ENCODE data around the gene LCN6. TPM values are rescaled to one million over a fixed set of nuclear protein-coding genes. Genes with fewer than 3 reads are reported as not detected.
"Not testable (repeated sequence)": the region's sequence is repeated elsewhere in the genome, so short reads cannot be mapped to it uniquely, and the experiment has no call there.

The LCN6 gene
- total RNA-seq, 1 donor from 2014 or later = not detected

DNA sequence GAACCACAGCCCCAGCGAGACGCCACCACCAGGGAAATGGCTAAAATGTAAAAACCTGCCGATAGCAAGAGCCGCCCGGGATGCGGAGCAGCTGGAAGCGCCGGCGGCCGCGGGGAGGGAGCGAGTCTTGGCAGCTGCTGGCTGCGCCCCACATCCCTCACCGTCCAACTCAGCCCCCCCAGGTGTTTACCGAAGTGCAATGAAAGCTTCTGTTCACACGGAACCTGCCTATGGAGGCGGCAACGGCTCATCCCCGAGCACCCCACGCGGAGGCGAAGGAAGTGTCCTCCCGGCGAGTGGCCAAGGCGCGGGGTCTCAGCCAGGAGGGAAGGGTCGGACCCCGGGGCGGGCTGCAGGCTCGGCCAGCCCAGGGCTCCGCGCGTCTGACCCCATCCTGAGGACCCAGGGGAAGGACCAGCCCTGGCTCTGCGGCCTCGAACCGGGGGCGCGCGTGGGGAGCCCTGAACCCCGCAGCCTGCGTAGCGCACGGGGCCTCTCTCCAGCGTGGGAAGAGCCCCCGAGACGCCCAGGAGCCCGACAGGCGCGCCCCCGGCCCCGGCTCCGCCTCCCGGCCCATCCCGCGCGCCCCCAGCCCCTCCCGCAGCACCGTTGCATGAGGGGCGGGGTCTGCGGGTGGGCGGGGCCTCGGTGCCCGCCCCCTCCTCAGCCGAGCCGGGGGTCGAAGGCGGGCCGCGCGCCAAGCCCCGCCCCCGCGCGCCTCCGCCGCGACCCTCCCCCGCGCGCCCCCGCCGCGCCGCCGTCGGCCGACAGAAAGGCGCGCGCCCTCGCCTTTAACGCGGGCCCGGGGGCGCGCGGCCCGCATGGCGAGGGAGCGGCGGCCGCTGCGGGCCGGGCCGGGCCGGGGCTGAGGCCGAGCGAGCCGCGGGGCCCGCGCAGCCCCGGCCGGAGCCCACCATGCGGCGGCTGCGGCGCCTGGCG is 36.3 kb downstream of the LCN6 start, which contains the start of gene DIPK1B:
DIPK1B (plus strand) TSS at position 822 of the 939 bp plus-strand sequence; CDS start at position 916, 94 bp downstream.
- no peak for DNase-seq (ENCODE audit: low read depth, low spot score)

DNA sequence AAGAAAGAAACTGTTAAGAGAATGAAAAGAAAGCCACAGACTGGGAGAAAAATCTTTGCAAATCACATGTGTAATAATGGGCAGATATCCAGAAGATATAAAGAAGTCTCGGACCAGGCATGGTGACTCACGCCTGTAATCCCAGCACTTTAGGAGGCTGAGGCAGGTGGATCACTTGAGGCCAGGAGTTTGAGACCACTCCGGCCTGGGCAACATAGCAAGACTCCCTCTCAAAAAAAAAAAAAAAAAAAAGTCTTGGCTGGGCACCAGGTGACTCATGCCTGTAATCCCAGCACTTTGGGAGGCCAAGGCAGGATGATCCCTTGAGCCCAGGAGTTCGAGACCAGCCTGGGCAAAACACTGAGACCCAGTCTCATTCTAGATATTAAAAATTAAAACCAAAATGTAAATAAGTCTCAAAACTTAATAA is 37.1 kb downstream of the LCN6 start:
- not testable (repeated sequence) for DNase-seq (ENCODE audit: low read depth, low spot score)

DNA sequence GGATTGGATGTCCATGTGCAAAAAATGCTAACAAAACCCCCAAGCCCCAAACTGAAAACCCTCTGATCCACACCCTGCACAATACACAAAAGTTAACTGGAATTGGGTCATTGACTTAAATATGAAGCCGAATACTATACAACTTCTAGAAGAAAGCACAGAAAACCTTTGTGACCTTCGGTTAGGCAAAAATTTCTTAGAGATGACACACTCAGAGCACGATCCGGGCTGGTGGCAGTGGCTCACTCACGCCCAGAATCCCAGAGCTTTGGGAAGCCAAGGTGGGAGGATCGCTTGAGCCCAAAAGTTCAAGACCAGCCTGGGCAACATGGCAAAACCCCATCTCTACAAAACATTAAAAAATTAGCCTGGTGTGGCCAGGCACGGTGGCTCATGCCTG is 37.8 kb downstream of the LCN6 start:
- DNase-seq (ENCODE audit: low read depth, low spot score) = no peak

DNA sequence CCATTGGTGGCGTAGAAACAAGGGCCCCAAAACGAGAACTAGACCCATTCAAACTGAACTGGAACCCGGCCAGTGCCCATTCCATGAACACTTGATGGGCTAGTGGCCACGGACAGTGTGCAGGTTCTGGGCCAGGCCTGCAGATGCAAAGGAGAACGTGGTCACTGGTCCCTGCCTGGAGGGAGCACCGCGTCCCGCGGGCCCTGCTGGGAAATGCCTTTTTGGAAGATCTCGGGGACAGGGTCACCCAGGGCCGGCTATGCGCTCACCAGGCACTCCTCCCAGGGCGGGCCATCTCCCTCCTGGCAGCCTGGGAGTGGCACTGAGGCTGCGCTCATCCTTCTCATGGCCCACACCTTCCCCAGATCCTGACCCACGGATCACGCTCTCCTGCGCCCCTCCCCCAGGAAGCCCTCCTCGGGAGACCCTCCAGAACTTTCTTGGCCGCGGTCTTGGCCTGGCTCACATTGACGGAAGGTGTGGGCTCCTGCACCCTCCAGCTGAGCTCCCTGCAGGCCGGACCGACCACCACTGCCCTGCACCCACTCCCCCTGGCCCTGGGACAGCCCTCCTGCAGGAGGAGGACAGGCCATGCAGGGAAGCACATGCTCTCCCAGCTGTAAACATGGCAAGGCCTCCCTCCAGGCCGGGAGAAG is 38.7 kb downstream of the LCN6 start:
- DNase-seq (ENCODE audit: low read depth, low spot score) = no peak

DNA sequence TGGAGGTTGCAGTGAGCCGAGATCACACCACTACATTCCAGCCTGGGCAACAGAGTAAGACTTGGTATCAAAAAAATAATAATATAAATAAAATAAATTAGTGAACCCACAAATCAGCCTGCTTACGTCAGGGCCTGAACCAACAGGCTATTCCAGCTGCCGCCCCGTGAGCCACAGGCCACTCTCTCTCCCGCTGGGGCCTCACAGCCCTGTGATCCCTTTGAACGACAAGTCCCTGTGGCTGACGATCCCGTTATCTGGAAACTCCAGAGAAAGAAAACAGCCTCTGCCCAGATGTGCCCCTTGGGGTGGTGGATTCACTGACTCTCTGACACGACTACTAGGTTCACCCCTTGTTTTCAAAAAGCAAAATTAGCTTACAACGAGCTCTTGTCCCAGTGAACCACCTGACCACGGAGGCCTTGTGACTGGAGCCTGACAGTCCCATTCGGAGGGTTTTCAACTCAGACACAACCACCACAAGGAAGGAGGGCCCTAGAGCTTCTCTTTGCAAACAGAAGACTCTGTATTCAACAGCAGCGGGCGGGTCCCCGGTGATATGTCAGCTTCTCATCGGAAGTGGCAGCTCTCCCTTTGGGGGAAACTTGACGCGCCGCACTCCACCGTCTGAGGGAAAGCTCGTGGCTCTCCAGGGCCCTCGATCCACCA is 40.3 kb downstream of the LCN6 start:
- no peak for DNase-seq (ENCODE audit: low read depth, low spot score)

DNA sequence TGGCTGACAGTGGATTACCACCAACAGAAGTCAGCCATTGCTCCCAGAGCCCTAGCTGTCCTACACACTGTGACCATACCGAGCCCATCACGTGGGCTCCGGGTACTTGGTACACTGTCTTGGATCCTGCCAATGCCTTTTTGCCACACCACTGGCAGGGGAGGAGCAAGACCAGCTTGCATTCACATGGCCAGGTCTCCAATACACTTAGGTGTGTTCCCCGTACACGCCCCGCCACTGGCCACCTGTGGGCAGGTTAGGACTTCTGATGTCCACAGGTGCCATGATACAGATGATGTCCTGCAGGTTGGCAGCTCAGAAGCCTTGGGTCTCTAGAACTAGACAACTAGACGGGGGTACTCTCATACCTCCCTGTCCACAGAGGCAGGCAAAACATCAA is 41.3 kb downstream of the LCN6 start:
- DNase-seq (ENCODE audit: low read depth, low spot score) = no peak

DNA sequence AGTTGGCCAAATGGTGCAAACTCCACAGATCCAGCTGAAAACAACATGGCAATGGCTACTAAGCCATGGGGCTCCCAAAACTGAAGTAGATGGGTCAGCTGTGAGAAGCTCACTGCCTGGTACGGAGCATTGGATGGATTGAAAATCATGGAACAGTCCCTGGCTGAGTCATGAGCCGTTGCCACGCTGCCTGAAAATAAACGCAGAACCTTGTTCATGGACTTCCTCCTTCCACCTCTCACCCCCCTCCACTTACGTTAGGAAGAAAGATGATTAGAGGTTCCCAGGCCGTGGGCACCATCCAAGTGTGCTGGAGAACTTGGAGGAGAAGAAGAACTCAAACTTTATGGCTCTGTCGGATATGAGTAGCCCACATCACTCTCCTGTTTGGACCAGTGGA is 42.8 kb downstream of the LCN6 start:
- DNase-seq (ENCODE audit: low read depth, low spot score) = no peak

DNA sequence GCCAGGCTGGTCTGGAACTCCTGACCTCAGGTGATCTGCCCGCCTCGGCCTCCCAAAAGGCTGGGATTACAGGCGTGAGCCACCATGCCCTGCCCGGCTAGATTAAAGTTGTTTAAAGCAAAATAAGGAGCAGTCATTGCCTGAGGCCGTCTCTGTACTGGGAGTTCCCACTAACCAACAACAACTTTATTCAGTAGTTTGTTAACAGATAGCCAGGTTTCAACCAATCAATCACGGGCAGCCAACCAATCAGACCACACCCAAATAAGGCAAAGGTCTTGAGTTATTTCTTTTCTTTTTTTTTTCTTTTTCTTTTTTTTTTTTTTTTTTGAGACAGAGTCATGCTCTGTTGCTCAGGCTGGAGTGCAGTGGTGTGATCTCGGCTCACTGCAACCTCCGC is 43.6 kb downstream of the LCN6 start:
- DNase-seq (ENCODE audit: low read depth, low spot score) = not testable (repeated sequence)

DNA sequence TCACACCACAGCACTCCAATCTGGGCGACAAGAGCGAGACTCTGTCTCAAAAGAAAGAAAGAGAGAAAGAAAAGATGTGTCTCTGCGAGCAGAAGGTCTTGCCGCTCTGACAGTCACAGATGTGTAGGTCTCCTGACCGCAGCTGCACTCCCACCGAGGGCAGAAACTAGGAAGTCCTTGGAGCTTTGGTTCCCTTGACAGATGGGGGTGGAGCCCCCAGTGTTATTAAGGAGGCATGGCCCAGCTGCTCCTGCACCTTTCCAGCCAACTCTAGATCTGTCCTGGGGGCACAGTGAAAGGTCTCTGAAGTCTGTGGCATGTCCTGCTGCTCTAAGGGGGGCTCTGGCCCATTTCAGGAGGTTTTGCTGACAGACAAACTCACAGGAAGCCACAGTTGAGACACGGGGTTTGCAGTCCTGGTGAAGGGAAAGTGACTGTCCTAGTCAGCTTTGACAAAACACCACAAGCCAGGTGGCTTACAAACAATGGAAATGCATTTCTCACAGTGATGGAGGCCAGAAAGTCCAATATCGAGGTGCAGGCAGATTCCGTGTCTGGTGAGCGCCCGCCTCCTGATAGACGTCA is 45.0 kb downstream of the LCN6 start:
- no peak for DNase-seq (ENCODE audit: low read depth, low spot score)

DNA sequence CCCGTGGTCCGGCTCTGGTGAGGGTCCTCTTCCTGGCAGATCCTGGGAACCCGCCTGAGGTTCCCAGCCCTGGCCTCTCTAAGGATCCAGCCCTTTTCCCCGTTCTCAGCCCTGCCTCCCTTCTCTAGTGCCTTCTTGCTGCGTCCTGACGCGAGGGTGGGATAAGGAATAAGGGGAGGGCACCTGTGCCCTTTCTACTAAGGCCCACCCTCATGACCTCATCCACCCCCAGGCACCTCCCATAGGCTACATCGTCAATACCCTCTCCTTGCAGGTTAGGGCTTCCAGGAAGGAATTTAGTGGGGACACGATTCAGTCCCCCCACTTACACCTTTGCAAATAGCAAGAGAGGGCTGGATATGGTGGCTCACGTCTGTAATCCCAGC is 46.7 kb downstream of the LCN6 start:
- DNase-seq (ENCODE audit: low read depth, low spot score) = no peak

DNA sequence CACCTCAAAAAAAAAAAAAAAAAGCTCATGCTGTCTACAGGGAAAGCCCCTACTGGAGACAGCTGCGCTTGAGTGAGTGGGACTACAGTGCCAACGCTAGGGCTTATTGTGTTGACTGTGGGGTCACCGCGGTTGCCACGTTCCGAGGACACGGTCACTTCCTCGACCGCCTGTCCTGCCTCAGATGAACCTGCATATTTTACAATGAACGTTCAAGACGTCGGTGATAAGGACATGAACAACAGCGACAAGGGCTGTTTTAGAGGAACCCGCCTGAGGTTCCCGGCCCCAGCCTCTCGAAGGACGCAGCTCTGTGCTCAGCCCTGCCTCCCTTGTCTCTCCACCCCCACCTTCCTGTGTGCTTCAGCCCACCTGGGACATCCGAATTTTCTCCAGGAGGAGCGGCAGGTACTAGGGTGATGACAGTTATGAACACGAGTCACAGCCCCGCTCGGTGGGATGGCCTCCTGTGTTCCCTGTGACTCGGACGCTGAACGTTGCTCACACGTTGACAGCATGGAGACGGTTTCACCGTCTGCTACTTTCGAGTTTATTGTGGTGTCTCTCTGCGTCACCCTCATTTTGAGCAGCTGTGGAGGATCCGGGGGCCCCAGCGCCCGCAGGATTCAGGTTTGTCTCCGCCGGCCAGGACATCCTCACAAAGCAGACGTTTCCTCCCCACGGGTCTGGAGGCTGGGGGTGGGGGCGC is 47.2 kb downstream of the LCN6 start:
- DNase-seq (ENCODE audit: low read depth, low spot score) = no peak

DNA sequence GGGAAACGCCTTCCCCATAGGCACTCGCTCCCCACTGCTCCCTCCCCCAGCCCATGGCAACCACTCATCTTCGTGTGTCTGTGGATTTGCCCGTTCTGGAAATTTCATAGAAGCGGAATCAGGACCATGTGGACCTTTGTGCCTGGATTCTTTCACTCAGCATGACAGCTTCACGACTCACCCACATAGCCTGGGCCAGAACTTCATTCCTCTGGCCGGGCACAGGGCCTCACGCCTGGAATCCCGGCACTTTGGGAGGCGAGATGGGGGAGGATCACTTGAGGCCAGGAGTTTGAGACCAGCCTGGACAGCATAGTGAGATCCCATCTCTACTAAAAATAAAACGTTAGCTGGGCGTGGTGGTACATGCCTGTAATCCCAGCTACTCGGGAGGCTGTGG is 48.0 kb downstream of the LCN6 start:
- DNase-seq (ENCODE audit: low read depth, low spot score) = no peak

DNA sequence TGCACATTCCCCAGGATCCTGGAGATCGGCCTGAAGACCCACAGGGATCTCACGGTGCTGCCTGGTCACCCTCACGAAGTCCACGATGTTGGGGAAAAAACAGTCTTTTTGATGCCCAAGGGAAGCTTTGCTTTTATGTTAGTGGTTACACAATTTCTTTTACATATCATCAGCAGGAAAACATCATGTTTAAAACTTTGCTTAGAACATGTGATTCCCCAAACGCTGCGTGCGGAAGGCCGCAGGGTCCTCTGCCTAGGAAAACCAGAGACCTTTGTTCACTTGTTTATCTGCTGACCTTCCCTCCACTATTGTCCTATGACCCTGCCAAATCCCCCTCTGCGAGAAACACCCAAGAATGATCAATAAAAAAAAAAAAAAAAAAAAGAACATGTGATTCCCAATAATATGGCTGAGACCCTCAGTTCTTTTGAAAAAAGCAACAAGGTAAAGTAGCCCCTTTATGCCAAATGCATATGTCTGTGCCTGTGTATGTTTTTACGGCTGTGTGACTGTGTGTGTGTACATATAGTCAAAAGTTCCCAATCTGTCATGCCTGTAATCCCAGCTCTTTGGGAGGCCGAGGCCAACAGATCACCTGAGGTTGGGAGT is 49.6 kb downstream of the LCN6 start:
- no peak for DNase-seq (ENCODE audit: low read depth, low spot score)

DNA sequence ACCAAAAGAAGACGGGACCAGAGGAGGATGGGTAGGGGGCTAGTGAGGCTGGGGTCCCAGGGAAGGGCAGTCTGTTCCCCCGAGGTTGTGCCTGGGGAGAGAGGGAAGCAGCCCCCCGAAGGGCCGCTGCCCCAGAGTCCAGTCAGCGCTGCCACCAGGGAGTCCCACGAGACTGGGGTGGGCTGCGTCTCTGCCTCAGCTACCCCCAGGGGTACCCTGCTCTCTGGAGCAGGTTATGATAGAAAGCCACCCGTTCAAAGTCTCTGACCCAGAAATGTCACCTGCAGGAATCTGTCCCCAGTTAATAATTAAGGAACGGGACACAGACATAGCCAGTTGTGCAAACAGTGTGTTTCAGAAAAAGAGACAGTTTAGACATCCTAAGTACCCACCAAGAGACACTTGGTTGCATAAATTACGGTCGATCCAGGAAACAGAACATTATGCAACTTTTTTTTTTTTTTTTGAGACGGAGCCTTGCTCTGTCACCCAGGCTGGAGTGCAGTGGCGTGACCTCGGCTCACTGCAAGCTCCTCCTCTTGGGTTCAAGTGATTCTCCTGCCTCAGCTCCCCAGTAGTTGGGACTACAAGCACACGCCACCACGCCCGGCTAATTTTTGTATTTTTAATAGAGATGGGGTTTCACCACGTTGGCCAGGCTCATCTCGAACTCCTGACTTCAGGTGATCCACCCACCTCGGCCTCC is 50.4 kb downstream of the LCN6 start:
- DNase-seq (ENCODE audit: low read depth, low spot score) = no peak

DNA sequence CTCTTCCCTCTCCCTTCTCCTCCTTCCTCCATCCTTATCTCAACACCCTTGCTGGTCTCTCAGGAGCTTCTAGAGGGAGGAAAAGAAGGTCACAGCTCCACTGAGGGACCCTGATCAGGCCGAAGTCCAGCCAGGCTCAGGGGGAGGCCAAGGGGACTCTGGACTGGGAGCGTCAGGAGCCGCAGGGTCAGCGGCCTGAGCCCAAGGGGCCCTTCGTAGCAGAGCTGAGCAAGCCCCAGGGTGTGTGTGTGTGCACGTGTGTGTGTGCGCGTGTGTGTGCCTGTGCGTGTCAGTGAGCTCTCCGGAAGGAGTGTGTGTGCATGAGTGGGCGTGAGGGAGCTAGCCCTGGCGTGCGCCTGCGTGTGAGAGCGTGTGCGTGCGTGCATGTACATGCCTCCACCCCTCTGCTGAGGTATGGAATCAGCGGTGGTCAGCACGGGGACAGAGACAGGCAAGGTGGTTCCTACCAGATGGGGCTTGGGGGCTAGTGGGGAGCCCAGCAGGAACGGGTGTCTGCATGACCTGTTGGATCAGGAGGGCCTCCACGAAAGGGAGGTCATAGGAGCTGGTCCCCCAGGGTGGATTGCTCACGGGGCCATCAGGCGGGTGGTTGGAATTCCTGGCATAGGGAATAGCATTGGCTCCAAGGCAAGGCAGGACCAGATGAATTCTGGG is 51.0 kb downstream of the LCN6 start:
- no peak for DNase-seq (ENCODE audit: low read depth, low spot score)

DNA sequence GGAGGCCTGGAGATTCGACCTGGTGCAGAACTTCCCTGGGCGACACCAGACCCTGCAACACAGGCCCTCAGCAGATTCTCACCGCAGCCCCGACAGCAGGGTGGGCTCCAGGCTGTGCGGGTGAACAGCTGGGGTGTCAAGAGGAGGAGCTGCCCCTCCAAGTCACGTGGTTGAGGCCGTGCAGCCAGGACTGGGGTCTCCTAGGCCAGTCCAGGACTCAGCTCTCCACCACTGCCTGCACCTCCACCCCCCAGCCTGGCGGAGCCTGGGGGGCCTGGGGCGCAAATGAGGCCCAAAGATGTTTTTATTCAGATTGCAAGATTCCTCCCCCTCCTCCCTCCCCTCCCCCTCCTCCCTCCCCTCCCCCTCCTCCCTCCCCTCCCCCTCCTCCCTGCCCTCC is 51.8 kb downstream of the LCN6 start:
- DNase-seq (ENCODE audit: low read depth, low spot score) = no peak

DNA sequence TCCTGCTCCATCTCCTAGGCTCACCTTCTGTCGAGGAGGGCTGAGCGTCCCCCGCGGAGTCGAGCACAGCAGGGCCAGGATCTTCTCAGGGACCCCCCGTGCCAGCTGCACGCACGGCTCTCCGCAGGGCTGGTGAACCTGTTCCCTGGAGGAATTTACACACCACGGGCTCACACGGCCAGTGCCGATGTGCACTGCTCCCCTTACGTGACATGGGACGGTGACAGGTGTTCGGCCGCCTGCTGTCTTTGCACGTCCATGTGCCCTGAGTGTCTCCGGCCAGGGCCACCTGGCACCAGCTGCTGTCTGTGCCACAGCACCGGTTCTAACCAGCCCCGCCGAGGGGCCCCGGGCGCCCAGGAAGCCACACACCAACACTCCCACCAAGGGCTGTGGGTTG is 52.4 kb downstream of the LCN6 start:
- no peak for DNase-seq (ENCODE audit: low read depth, low spot score)

DNA sequence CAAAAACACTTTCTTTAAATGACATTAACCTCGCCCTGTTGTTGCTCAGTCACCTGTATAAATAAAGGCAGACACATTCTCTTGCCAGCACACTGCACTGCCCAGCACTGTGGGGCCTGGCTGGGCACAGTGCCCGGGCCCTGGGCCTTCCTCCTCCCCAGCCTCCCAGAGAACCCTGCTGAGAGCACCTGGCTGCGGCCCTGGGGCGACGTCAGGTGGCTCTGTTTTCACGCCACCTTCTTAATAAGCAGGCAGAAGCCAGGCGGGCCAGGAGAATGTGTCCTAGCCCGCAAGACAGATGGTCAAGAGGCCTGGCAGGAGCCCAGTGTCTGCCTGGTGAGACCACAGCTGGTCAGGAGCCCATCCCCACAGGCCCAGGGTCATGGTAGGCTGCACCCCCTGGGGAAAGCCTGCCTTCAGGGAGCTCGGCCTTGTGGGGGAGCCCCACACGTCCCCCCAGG is 52.9 kb downstream of the LCN6 start:
- no peak for DNase-seq (ENCODE audit: low read depth, low spot score)

DNA sequence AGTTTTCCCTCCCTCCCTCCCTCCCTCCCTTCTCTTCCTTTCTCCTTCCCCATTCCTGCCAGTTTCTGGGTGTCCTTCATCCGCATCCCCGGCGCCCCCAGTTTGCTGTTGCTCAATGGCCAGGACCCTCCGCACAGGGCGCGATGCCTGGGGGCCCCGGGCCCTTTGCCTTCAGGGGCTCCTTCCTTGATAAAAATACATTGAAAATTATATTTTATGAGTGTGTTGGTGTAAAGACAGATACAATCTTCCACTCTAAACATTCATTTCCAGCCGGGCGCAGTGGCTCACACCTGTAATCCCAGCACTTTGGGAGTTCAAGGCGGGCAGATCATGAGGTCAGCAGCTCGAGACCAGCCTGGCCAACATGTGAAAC is 53.5 kb downstream of the LCN6 start:
- DNase-seq (ENCODE audit: low read depth, low spot score) = no peak

Data from pulmonary artery endothelial cell (primary cell).